Caco-2 (cell line): Measurements from ENCODE around the gene PAPPA. TPM values are rescaled to one million over a fixed set of nuclear protein-coding genes. Genes with fewer than 3 reads are reported as not detected.

Experiments used
- BruUV-seq: library from RNA; stranded (reverse); fragments of 400-500 nt; replicated peaks from 2 replicates; lab custom pipeline; 2021; lab: Mats Ljungman, UMichigan
- CTCF ChIA-PET: fragments of 300-600 bp; sonication (Branson Sonifier 250); formaldehyde crosslinking; loops from one replicate; lab custom pipeline; 2022; ENCODE audit warnings: antibody characterized with exemption; lab: Charles Lee
- POLR2A ChIA-PET: fragments of 300-600 bp; sonication (Branson Sonifier 250); formaldehyde crosslinking; loops from one replicate; lab custom pipeline; 2022; ENCODE audit warnings: antibody characterized with exemption; lab: Charles Lee
- DNase-seq, 2 experiments: peaks; one replicate each; pipeline versions ENCODE4 v3.0.0 to v3.0.0-alpha.2; 2020 to 2022
- H3K27me3 ChIP-seq: replicated peaks from 2 replicates; pipeline ENCODE4 v1.6.0; 2011; ENCODE audit warnings: low read length; ENCODE audit not compliant: control insufficient read depth, insufficient read depth
- H3K36me3 ChIP-seq: 2 replicates; pipeline ENCODE4 v1.5.1; 2011; ENCODE audit warnings: low read length; ENCODE audit not compliant: control insufficient read depth, insufficient read depth
- H3K4me1 ChIP-seq: fragments of 250-450 bp; sonication (Bioruptor Pico); 2 replicates; pipeline ENCODE4 v1.5.1; 2020; ENCODE audit warnings: mild to moderate bottlenecking
- H3K4me3 ChIP-seq: 2 replicates; pipeline ENCODE4 v1.5.1; 2011; ENCODE audit warnings: low read depth, mild to moderate bottlenecking, control low read depth, low read length
- H3K9me3 ChIP-seq: fragments of 250-450 bp; sonication (Bioruptor Pico); 2 replicates; pipeline ENCODE4 v1.5.1; 2020; ENCODE audit warnings: mild to moderate bottlenecking, moderate library complexity
- H3K27ac Mint-ChIP-seq: one replicate; pipeline ENCODE4 v1.8.0; 2022; ENCODE audit warnings: mixed read lengths; ENCODE audit not compliant: unreplicated experiment
- H3K27me3 Mint-ChIP-seq: one replicate; pipeline ENCODE4 v1.8.0; 2022; ENCODE audit warnings: mixed read lengths; ENCODE audit not compliant: insufficient read depth, unreplicated experiment
- H3K36me3 Mint-ChIP-seq: one replicate; pipeline ENCODE4 v1.8.0; 2022; ENCODE audit warnings: mild to moderate bottlenecking, mixed read lengths; ENCODE audit not compliant: insufficient read depth, unreplicated experiment
- H3K4me1 Mint-ChIP-seq: one replicate; pipeline ENCODE4 v1.8.0; 2022; ENCODE audit warnings: low read depth, mixed read lengths; ENCODE audit not compliant: unreplicated experiment
- H3K4me3 Mint-ChIP-seq: one replicate; pipeline ENCODE4 v1.8.0; 2022; ENCODE audit warnings: mild to moderate bottlenecking, moderate library complexity, mixed read lengths; ENCODE audit not compliant: unreplicated experiment
- H3K9me3 Mint-ChIP-seq: one replicate; pipeline ENCODE4 v1.8.0; 2022; ENCODE audit warnings: mixed read lengths; ENCODE audit not compliant: unreplicated experiment
- intact Hi-C: fragments of 100-400 bp; cut with micrococcal nuclease; formaldehyde crosslinking; loops from one replicate; pipeline ENCODE4 v1.10.0; 2022; ENCODE audit not compliant: unreplicated experiment
- total RNA-seq: library from RNA; stranded (reverse); gene quantifications from 2 replicates; pipeline ENCODE4 v1.2.3, GENCODE V29; 2022
- TF ChIP-seq, protein P1 (sequence below), 2 experiments: fragments of 200-600 bp in 1 of 2; IDR thresholded peaks; 1 replicate in 1 of 2; 2 replicates in 1 of 2; pipeline versions ENCODE4 v1.5.1 to v1.8.0; 2011 to 2022; ENCODE audit warnings: antibody characterized with exemption in 1 of 2, control low read depth in 1 of 2, inconsistent platforms in 1 of 2, low read depth in 1 of 2, low read length in 1 of 2, mild to moderate bottlenecking in 1 of 2, moderate library complexity in 1 of 2; ENCODE audit not compliant: insufficient read depth in 1 of 2, severe bottlenecking in 1 of 2, unreplicated experiment in 1 of 2

PAPPA gene
- total RNA-seq, 1 experiment from 2014 or later: not detected

DNA sequence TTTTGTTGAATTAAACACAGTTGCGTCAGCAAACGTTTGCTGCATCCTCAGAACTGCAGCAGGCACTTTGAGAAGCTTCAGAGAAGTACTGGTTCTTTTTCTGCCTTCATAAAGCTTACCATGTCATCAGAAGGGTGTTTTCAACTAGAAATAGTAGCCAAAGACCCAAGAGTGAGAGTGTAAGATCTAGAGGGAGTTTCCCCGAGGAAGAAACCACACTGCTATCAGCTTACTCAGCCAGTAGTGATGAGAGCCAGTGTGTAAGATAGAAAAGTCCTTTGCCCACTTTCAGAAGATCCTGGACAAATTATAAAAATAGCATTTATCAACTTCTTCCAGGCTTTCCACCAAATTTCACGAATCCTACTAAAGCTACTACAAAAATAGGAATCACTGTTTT is 154.5 kb downstream of the PAPPA start:
- Mint-ChIP-seq H3K4me3 (no peak overlapping the region), H3K9me3 (no peaks in the 10 kb centered on the region), H3K4me1 (no peaks in the 10 kb centered on the region), H3K27me3 (peaks cover 23% of the 10 kb centered on the region), H3K36me3 (no peaks in the 10 kb centered on the region), H3K27ac (no peak overlapping the region)
- no TSS peak for BruUV-seq
- TF ChIP-seq, protein P1, sequence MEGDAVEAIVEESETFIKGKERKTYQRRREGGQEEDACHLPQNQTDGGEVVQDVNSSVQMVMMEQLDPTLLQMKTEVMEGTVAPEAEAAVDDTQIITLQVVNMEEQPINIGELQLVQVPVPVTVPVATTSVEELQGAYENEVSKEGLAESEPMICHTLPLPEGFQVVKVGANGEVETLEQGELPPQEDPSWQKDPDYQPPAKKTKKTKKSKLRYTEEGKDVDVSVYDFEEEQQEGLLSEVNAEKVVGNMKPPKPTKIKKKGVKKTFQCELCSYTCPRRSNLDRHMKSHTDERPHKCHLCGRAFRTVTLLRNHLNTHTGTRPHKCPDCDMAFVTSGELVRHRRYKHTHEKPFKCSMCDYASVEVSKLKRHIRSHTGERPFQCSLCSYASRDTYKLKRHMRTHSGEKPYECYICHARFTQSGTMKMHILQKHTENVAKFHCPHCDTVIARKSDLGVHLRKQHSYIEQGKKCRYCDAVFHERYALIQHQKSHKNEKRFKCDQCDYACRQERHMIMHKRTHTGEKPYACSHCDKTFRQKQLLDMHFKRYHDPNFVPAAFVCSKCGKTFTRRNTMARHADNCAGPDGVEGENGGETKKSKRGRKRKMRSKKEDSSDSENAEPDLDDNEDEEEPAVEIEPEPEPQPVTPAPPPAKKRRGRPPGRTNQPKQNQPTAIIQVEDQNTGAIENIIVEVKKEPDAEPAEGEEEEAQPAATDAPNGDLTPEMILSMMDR (IDR thresholded peaks at IDR 0.05; ENCODE audit: insufficient read depth in 1 of 2, low read depth in 1 of 2, low read length in 1 of 2, severe bottlenecking in 1 of 2, unreplicated experiment in 1 of 2): no peak
- no peaks in the 10 kb centered on the region for H3K4me1 ChIP-seq
- H3K4me3 ChIP-seq: no peak overlapping the region
- H3K36me3 ChIP-seq: no peaks in the 10 kb centered on the region
- no peaks in the 10 kb centered on the region for H3K9me3 ChIP-seq
- H3K27me3 ChIP-seq: no peaks in the 10 kb centered on the region; the same call in 1 of the 2 replicates
- DNase-seq: no peak
- POLR2A ChIA-PET: no interaction called here
- intact Hi-C loops: no loop called here
- CTCF ChIA-PET: no interaction called here

DNA sequence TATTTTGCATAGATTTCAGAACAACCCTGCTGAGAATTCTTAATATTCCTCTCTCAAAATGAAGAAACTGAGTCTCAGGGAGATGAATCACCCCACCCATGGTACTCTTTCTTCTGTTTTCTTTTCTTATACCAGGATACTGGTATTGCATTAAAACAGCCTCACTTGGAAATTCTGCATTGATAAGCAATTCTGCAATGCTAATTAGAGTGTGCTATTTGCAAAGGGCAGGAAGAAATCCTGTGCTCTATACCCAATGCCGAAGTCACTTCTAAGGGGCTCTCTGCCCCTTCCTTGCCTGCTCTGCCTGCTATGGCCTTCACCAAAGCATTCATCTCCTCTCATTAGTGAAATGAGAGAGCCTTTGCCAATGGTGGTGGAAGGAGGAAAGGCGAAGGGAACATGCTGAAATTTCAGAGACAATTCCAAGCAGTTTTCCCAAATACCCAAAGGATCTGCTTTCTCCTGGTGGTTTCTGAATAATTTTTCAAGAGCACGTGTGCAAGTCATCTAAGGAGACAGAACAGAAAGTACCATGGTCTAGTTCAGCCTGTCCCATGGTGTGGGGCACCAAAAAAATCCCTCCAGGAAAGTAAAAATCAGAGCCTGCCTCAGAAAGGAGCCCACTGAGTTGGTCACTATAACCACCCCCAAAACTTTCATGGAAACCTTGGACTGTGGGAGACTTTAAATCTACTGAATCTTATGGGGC is 156.5 kb downstream of the PAPPA start:
- Mint-ChIP-seq H3K4me1 (no peaks in the 10 kb centered on the region), H3K36me3 (no peaks in the 10 kb centered on the region), H3K9me3 (no peaks in the 10 kb centered on the region), H3K27me3 (peaks cover 18% of the 10 kb centered on the region), H3K27ac (no peak overlapping the region), H3K4me3 (no peak overlapping the region)
- CTCF ChIA-PET: no interaction called here
- Histone ChIP-seq H3K27me3 (no peaks in the 10 kb centered on the region; the same call in 1 of the 2 replicates), H3K36me3 (no peaks in the 10 kb centered on the region), H3K9me3 (no peaks in the 10 kb centered on the region), H3K4me1 (no peaks in the 10 kb centered on the region), H3K4me3 (no peak overlapping the region)
- no TSS peak for BruUV-seq
- intact Hi-C loops: no loop called here
- TF ChIP-seq, protein P1 (IDR thresholded peaks at IDR 0.05; ENCODE audit: insufficient read depth in 1 of 2, low read depth in 1 of 2, low read length in 1 of 2, severe bottlenecking in 1 of 2, unreplicated experiment in 1 of 2): no peak
- POLR2A ChIA-PET: no interaction called here
- no peak for DNase-seq

DNA sequence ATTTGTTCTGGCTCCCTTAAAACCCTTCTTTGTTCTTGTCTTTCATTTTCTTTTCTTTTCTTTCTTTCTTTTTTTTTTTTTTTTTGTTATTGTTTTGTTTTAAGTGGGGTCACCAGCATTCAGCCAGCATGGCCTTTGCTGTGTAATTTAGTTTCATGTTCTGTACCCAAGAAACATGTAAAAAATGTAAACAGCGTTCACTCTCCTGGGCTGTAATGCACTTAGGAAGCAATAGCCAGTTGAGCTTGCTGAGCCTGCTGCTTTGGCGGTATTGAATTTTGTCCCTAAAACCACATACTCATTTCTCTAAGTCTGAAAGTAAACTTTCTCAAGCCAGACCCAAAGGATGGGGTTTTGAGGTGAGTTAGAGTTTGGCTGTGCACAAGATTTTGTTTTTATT is 158.6 kb downstream of the PAPPA start:
- Mint-ChIP-seq H3K27me3 (peaks cover 21% of the 10 kb centered on the region), H3K36me3 (no peaks in the 10 kb centered on the region), H3K27ac (no peak overlapping the region), H3K4me1 (no peaks in the 10 kb centered on the region), H3K4me3 (no peak overlapping the region), H3K9me3 (no peaks in the 10 kb centered on the region)
- Histone ChIP-seq H3K36me3 (no peaks in the 10 kb centered on the region), H3K9me3 (no peaks in the 10 kb centered on the region), H3K4me3 (no peak overlapping the region), H3K4me1 (no peaks in the 10 kb centered on the region), H3K27me3 (no peaks in the 10 kb centered on the region)
- BruUV-seq: no TSS peak
- ChIA-PET POLR2A (no interaction called here), CTCF (no interaction called here)
- DNase-seq: no peak
- TF ChIP-seq, protein P1 (IDR thresholded peaks at IDR 0.05; ENCODE audit: insufficient read depth in 1 of 2, low read depth in 1 of 2, low read length in 1 of 2, severe bottlenecking in 1 of 2, unreplicated experiment in 1 of 2): no peak
- intact Hi-C loops: no loop called here
